Subcutaneous abdominal adipose tissue (tissue), 5 donors: ENCODE measurements around the gene PPM1D.
A peak's percentile ranks its signal among the peaks of the same experiment; 100 is the strongest.
"Not testable (repeated sequence)": the region's sequence is repeated elsewhere in the genome, so short reads cannot be mapped to it uniquely, and the experiment has no call there.

ENCODE experiments used
- H3K27ac ChIP-seq: one replicate; pipeline ENCODE4 v1.7.0; 2013; ENCODE audit warnings: low read depth, mild to moderate bottlenecking, inconsistent platforms, low read length, moderate library complexity
- H3K27me3 ChIP-seq, 5 donors: one replicate each; pipeline ENCODE4 v1.7.0; 2013; ENCODE audit warnings: low read length in 5 of 5, inconsistent platforms in 1 of 5; ENCODE audit not compliant: control insufficient read depth in 5 of 5, insufficient read depth in 4 of 5
- H3K36me3 ChIP-seq, 5 donors: one replicate each; pipeline ENCODE4 v1.7.0; 2013; ENCODE audit warnings: low read length in 5 of 5; ENCODE audit not compliant: control insufficient read depth in 5 of 5, insufficient read depth in 5 of 5
- H3K4me1 ChIP-seq, 5 donors: one replicate each; pipeline ENCODE4 v1.7.0; 2013; ENCODE audit warnings: low read length in 5 of 5, mild to moderate bottlenecking in 3 of 5, moderate library complexity in 1 of 5; ENCODE audit not compliant: control insufficient read depth in 5 of 5, insufficient read depth in 5 of 5
- H3K4me3 ChIP-seq, 5 donors: one replicate each; pipeline ENCODE4 v1.7.0; 2013; ENCODE audit warnings: low read length in 5 of 5, low read depth in 1 of 5
- H3K9ac ChIP-seq, 5 donors: one replicate each; pipeline ENCODE4 v1.7.0; 2013; ENCODE audit warnings: low read length in 5 of 5, mild to moderate bottlenecking in 4 of 5, moderate library complexity in 3 of 5
- H3K9me3 ChIP-seq, 5 donors: one replicate each; pipeline ENCODE4 v1.7.0; 2013; ENCODE audit warnings: low read length in 5 of 5; ENCODE audit not compliant: control insufficient read depth in 5 of 5
- donor health status: healthy.
- donor health status: healthy.
- donor health status: healthy.
- donor health status: healthy.
- donor health status: healthy.

PPM1D gene

DNA sequence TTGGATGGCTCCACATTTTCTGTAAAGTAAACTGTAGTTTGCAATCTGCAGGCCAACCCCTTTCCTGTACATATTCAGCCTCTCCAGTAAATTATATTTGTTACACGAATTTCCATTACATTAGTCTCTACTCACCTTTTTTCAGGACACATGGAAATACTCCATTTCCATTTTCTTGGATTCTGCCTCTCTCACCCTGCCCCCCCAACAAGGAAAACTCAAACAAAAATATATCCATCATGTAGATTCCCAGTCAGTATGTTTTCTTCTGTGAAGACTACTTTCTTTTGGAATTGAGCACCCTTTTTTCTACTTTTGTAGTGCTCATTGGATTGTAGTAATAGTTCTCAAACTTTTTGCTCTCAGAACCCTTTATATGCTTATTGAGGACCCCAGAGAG, 2.9 kb downstream of the PPM1D start:
- Histone ChIP-seq H3K9ac (peak overlapping the region; percentile 51 to 98 (median 94)), H3K9me3 (no peaks in the 10 kb centered on the region), H3K4me1 (peaks cover 3 to 44% (median 42%) of the 10 kb centered on the region in 5 donors), H3K4me3 (peak overlapping the region in 4 of 5 donors; percentile 91 to 98 (median 97)), H3K27me3 (no peaks in the 10 kb centered on the region), H3K27ac (no peak overlapping the region), H3K36me3 (no peaks in the 10 kb centered on the region)

DNA sequence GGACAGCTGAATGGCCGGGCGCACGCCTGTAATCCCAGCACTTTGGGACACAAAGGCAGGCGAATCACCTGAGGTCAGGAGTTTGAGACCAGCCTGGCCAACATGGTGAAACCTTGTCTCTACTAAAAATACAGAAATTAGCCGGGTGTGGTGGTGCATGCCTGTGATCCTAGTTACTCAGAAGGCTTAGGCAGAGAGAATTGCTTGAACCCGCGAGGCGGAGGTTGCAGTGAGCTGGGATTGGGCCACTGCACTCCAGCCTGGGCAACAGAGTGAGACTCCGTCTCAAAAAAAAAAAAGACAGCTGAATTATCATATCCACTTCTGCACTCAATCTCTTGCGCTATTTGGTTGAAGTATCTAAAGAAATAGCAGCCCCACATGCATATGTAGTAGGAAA, 3.5 kb downstream of the PPM1D start:
- not testable (repeated sequence) for H3K27me3 ChIP-seq, H3K9me3 ChIP-seq, H3K27ac ChIP-seq, H3K36me3 ChIP-seq, H3K9ac ChIP-seq
- peak overlapping the region in 1 of 5 donors; percentile 6 for H3K4me3 ChIP-seq
- peaks cover 3 to 42% (median 40%) of the 10 kb centered on the region in 5 donors for H3K4me1 ChIP-seq

DNA sequence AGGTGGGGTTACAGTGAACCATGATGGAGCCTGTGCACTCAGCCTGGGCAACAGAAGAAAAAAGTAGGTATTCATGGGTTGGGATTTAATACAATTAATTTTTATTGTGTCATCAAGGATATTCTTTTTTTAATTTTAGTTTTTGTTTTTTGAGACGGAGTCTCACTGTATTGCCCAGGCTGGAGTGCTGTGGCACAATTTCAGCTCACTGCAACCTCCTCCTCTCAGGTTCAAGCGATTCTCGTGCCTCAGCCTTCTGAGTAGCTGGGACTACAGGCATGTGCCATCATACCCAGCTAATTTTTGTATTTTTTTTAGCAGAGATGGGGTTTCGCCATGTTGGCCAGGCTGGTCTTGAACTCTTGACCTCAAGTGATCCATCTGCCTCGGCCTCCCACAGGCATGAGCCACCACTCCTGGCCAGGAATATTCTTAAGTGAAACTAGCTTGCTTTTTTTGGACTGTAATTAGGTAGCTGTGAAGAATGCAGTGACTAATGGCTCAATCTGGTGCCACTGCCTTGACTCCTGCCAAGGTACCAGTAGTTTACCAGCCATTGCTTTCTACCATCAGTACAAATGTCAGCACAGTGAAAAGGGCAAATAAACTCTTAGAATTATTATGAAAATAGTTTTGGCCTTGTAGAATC, 4.8 kb downstream of the PPM1D start:
- Histone ChIP-seq H3K9me3 (no peaks in the 10 kb centered on the region), H3K36me3 (no peaks in the 10 kb centered on the region), H3K27me3 (no peaks in the 10 kb centered on the region), H3K27ac (no peak overlapping the region), H3K4me3 (no peak overlapping the region), H3K4me1 (peaks cover 0 to 31% (median 28%) of the 10 kb centered on the region in 5 donors), H3K9ac (no peak overlapping the region)

DNA sequence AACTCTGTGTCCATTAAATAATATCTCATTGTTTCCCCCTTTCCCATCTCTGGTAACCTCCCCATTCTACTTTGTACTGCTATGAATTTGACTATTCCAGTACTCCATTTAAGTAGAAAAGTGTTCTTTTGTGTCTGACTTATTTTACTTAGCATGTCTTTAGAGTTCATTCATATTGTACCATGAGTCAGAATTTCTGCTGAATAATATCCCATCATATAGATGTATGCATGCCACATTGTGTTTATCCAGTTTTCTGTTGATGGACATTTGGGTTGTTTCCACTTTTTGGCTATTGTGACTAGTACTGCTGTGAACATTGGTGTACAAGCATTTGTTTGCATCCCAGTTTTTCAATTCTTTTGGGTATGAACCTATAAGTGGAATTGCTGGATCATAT, 6.0 kb downstream of the PPM1D start:
- Histone ChIP-seq H3K9me3 (no peaks in the 10 kb centered on the region), H3K27me3 (no peaks in the 10 kb centered on the region), H3K4me1 (peaks cover 0 to 36% (median 32%) of the 10 kb centered on the region in 5 donors), H3K9ac (no peak overlapping the region), H3K36me3 (no peaks in the 10 kb centered on the region), H3K4me3 (no peak overlapping the region), H3K27ac (no peak overlapping the region)

DNA sequence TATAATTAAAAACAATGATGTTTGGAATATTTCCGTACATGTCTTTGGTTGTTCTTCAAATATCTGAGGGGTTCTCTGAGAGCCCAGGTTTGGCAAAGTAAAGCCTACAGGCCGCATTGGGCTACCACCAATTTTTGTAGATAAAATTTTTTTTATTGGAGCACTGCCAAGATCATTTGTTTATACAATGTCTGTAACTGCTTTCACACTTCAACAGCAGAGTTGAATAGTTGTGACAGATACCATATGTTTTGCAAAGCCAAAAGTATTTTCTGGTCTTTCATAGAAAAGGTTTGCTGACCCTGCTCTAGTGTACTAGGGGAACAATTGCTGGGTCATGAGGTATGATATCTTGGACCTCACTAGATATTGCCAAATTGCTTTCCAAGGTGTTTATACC, 10.5 kb downstream of the PPM1D start:
- Histone ChIP-seq H3K9me3 (no peaks in the 10 kb centered on the region), H3K27ac (no peak overlapping the region), H3K36me3 (peaks cover 0 to 3% (median 0%) of the 10 kb centered on the region in 5 donors), H3K4me3 (no peak overlapping the region), H3K9ac (no peak overlapping the region), H3K27me3 (no peaks in the 10 kb centered on the region), H3K4me1 (peaks cover 0 to 9% (median 7%) of the 10 kb centered on the region in 5 donors)

DNA sequence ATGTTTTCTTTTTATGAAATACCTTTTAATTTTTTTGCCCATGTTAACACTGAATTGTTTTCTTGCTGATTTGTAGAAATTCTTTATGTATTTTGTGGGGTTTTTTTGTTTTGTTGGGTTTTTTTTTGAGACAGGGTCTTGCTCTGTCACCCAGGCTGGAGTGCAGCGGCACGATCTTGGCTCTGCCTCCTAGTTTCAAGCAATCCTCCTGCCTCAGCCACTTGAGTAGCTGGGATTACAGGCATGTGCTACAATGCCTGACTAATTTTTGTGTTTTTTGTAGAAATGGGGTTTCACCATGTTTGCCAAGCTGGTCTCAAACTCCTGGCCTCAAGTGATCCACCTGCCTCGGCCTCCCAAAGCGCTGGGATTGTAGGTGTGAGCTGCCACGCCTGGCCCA, 11.3 kb downstream of the PPM1D start:
- H3K4me1 ChIP-seq, H3K9ac ChIP-seq, H3K27me3 ChIP-seq, H3K36me3 ChIP-seq, H3K4me3 ChIP-seq, H3K9me3 ChIP-seq, H3K27ac ChIP-seq: not testable (repeated sequence)

DNA sequence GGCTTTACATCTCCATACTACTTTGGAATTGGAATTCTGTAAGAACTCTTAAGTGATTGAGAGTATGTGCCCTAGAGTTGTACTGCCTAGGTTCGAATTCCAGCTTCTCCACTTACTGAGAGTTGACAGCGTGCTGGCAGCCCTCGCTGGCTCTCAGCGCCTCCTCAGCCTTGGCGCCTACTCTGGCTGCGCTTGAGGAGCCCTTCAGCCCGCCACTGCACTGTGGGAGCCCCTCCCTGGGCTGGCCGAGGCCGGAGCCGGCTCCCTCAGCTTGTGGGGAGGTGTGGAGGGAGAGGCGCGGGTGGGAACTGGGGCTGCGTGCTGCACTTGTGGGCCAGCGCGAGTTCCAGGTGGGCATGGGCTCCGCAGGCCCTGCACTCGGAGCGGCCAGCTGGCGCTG, 13.3 kb downstream of the PPM1D start:
- H3K9ac ChIP-seq, result no peak overlapping the region
- no peaks in the 10 kb centered on the region for H3K9me3 ChIP-seq
- H3K36me3 ChIP-seq, result peaks cover 0 to 3% (median 0%) of the 10 kb centered on the region in 5 donors
- no peaks in the 10 kb centered on the region for H3K27me3 ChIP-seq
- H3K4me3 ChIP-seq, result no peak overlapping the region
- no peak overlapping the region for H3K27ac ChIP-seq
- H3K4me1 ChIP-seq, result peaks cover 0 to 14% (median 7%) of the 10 kb centered on the region in 5 donors

DNA sequence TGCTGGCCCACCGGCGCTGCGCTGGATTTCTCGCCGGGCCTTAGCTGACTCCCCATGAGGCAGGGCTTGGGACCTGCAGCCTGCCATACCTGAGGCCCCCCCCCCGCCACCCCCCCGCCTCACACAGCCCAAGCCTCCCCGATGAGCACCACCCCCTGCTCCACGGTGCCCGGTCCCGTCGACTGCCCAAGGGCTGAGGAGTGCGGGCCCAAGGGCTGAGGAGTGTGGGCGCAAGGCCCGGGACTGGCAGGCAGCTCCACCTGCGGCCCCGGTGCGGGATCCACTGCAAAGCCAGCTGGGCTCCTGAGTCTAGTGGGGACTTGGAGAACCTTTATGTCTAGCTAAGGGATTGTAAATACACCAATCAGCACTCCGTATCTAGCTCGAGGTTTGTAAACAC, 13.8 kb downstream of the PPM1D start:
- not testable (repeated sequence) for H3K36me3 ChIP-seq, H3K9ac ChIP-seq, H3K27me3 ChIP-seq, H3K9me3 ChIP-seq, H3K27ac ChIP-seq, H3K4me3 ChIP-seq
- peaks cover 0 to 17% (median 7%) of the 10 kb centered on the region in 5 donors for H3K4me1 ChIP-seq

DNA sequence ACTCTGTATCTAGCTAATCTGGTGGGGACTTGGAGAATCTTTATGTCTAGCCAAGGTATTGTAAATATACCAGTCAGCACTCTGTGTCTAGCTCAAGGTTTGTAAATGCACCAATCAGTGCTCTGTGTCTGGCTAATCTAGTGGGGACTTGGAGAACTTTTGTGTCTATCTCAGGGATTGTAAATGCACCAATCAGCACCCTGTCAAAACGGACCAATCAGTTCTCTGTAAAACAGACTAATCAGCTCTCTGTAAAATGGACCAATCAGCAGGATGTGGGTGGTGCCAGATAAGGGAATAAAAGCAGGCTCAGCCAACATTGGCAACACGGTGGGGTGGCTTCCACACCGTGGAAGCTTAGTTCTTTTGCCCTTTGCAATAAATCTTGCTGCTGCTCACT, 14.3 kb downstream of the PPM1D start:
- H3K27me3 ChIP-seq, H3K9me3 ChIP-seq, H3K4me3 ChIP-seq, H3K27ac ChIP-seq, H3K36me3 ChIP-seq, H3K9ac ChIP-seq: not testable (repeated sequence)
- H3K4me1 ChIP-seq, result peaks cover 0 to 21% (median 7%) of the 10 kb centered on the region in 5 donors

DNA sequence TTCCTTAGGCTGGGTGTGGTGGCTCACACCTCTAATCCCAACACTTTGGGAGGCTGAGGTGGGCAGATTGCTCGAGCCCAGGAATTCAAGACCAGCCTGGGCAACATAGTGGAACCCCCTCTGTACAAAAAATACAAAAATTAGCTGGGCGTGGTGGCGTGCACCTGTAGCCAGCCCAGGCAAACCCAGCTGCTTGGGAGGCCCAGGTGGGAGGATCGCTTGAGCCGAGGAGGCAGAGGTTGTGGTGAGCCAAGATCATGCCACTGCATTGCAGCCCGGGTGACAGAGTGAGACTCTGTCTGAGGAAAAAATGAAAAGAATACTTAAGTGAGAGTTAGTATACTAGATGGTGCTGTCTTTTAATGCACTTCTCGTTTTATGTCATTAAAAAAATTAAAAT, 15.1 kb downstream of the PPM1D start:
- H3K4me1 ChIP-seq, result peaks cover 0 to 22% (median 7%) of the 10 kb centered on the region in 5 donors
- H3K27ac ChIP-seq, result no peak overlapping the region
- no peak overlapping the region for H3K9ac ChIP-seq
- no peaks in the 10 kb centered on the region for H3K27me3 ChIP-seq
- H3K36me3 ChIP-seq, result peaks cover 0 to 3% (median 0%) of the 10 kb centered on the region in 5 donors
- H3K9me3 ChIP-seq, result no peaks in the 10 kb centered on the region
- no peak overlapping the region for H3K4me3 ChIP-seq
